GM21717 (cell line): ENCODE results near the gene CARD11.
"Not testable (repeated sequence)": the region's sequence is repeated elsewhere in the genome, so short reads cannot be mapped to it uniquely, and the experiment has no call there.

Experiments
- ATAC-seq: cut with Tn5 transposase; IDR thresholded peaks from one replicate; pipeline ENCODE4 v1.9.1; 2021; ENCODE audit warnings: mild to moderate bottlenecking, moderate library complexity; ENCODE audit not compliant: unreplicated experiment

Gene CARD11

GRCh38 chr7:2966466-2967078, 77.1 kb downstream of the CARD11 start:
- ATAC-seq: no peak

DNA sequence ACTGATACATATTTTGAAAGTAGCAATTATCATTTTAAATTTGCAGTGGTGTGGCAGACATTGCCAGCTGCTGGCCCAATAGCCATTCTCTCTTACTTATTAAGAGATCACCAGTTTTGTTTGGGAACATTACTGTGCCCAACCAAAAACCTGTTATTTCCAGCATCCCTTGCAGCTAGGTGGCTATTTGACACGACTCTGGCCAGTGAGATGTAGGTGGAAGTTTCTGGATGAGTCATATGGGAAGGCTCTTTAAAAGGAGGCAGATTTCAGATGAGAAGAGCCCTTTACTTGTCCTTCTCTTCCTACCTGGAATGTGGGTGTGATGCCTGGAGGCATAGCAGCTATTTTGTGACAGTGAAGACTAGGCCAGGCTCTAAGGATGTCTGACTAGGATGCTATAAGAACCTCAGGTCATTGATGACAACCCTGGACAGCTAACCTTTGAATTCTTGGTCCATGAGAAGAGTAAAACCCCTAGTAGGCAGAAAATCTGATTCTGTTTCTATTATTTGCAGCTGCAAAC, 77.9 kb downstream of the CARD11 start:
- no peak for ATAC-seq

GRCh38 chr7:2965301-2965700, 78.4 kb downstream of the CARD11 start:
- no peak for ATAC-seq

DNA sequence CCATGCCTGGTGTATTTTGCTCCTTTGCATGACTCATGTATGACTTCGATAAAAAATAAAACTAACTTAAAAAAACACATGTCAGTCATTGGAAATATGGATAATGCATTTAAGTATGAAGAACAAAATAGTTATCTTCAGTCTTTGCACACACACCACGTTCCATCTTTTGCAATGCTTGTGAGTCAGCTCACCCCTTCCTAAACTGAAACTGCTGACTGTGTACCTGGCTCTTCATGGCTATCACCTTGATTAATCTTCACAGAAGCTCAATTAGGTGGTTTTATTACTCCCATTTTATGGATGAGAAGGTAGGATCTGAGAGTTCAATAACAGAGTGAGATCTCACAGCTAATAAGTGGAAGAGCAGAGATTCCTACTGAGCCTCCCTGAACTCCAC, 79.5 kb downstream of the CARD11 start:
- no peak for ATAC-seq

- no peak for ATAC-seq
These were observed 80.8 kb downstream of the CARD11 start for GRCh38 chr7:2962865-2963264.

DNA sequence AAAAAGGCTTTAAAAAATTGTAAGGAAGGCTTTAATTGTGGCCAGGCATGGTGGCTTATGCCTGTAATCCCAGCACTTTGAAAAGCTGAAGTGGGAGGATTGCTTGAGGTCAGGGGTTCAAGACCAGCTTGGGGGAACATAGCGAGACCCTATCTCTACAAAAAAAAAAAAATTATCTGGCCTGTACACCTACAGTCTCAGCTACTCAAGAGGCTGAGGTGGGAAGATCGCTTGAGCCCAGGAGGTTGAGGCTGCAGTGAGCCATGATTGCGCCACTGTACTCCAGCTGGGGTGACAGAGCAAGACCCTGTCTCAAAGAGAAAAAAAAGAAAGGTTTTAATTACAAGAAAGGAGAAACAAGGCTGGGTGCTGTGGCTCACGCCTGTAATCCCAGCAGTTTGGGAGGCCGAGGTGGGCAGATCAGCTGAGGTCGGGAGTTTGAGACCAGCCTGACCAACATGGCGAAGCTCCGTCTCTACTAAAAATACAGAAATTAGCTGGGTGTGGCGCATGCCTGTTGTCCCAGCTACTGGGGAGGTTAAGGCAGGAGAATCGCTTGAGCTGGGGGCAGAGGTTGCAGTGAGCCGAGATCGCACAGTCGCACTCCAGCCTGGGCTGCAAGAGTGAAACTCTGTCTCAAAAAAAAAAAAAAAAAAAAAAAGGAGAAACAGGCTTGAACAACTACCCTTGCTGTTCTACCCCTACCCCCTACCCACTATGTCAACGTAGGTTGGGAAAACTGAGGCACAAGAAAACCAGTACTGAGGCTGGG, 83.7 kb downstream of the CARD11 start:
- no peak for ATAC-seq

DNA sequence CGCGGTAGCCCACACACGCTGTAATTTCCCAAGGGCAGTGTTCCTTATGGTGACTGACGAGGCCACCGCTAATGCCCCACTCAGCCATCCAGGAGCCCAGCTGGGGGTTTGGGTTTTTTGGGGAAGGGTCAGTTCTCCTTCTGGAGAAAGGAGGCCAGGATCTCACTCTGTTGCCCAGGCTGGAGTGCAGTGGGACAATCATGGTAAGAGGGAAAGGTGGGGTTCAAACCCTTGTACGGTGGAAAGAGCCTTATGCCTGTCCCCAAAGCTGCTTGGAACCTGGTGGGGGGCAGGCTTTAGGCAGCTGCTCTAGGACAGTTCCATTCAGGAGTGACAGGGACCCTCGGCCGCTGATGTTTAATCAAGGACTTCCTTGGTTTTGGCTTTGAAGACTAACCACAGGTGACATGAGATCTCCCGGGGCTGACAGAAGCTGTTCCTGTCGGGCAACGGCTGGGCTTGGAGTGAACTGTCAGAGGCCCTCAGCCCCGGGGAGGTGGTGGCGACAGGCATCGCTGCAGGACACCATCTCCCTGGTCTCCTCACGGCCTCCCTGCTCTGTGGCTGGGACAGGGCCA, 84.5 kb downstream of the CARD11 start:
- ATAC-seq: no peak

DNA sequence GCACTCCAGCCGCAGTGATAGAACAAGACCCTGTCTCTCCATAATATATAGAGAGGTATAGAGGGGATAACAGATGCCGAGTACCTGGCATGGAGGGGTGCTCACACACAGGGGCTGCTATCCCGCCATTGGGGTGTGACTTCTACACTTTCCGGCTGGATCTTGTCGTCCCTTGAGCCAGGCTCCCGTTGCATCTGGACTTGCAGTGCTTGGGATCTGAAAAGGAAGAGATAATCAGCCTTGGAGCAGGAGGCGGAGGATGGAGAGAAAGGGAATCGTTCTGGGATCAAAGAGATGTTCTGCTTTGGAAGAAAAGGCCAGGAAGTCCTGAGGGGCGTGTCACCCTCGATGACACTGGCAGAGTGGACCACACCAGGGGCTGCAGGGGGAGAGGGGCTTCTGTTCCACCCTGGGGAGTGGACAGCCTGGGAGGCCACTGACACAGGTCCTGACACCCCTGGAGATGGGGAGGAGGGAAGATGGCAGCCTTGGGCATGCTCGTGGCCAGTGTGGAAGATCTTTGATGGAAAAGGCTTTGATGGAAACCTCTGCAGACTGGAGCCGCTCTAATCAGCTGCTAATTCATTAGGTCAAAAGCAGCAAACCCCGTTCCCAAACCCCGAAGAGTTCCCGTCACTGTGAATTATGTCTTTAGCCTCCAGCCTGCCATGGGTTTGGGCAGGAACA, 85.1 kb downstream of the CARD11 start:
- no peak for ATAC-seq

DNA sequence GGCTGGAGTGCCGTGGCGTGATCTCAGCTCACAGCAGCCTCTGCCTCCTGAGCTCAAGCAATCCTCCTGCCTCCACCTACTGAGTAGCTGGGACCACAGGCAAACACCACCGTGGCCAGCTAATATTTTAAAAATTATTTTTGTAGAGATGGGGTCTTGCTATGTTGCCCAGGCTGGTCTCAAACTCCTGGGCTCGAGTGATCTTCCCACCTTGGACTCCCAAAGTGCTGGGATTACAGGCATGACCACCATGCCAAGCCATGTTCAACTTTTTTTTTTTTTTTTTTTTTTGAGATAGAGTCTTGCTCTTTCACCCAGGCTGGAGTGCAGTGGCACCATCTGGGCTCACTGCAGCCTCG, 86.3 kb downstream of the CARD11 start:
- not testable (repeated sequence) for ATAC-seq

- ATAC-seq: no peak
These were observed 86.9 kb downstream of the CARD11 start for GRCh38 chr7:2956526-2957368.

GRCh38 chr7:2956076-2956475, 87.6 kb downstream of the CARD11 start:
- no peak for ATAC-seq

DNA sequence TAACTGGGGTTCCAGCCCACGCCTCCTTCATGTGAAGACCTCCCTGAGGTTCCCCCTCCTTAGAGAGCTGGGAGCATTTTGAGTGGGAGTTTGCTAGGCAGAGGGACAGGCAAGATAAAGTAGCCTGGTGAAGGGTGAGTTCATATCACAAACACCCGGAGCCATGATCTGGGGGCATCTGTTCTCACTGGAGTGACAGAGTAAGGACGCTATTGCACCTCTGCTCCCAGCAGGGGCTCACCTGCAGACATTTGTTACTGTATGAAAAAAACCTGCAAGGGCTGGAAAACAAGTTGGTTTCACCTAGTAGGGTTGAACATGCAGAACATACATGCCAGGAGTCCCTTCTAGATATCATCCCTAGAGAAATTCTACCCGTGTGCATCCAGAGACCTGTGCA, 88.4 kb downstream of the CARD11 start:
- no peak for ATAC-seq

DNA sequence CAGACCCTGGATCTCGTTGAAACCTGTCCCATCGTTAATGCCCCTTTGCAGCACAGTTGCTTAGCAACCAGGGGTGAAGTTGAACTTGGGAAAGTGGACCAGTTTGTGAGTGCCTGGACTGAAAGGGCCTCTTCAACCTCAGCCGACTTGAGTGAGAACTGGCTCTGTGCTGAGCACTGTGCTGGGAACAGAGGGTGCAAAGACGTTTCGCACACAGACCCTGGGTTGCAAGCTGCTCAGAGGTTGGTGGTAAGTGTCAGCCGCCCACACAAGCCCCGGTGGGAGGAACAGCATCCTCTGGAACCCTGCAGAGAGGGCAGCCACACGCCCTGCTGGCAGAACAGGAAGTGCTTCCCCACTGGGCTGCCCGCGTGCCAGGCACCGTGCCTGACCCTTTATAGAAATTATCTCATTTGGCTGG, 89.2 kb downstream of the CARD11 start:
- ATAC-seq: no peak

GRCh38 chr7:2953588-2954407, 89.9 kb downstream of the CARD11 start:
- ATAC-seq: no peak

DNA sequence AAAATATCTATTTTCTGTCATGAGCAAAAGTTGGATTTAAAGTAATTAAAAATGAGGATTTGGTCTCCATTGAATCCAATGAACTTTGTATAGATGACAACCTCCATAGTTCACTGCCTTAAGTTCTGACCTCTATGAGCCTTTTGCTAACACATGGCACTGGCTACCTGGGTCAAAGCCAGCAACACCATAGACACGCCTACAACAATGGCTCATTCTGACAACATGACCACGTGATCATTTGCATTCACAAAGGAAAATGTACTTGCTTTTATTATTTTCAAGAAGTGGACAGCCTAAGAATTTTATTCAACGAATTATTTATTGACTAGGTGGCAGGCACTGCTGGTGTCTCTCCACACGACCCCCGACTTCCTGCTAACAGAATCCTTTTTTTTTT, 90.6 kb downstream of the CARD11 start:
- no peak for ATAC-seq

- no peak for ATAC-seq
These were observed 91.4 kb downstream of the CARD11 start for GRCh38 chr7:2952316-2952715.

GRCh38 chr7:2950578-2950977, 93.1 kb downstream of the CARD11 start:
- no peak for ATAC-seq

- ATAC-seq: no peak
These were observed 94.9 kb downstream of the CARD11 start for GRCh38 chr7:2948749-2949148.

DNA sequence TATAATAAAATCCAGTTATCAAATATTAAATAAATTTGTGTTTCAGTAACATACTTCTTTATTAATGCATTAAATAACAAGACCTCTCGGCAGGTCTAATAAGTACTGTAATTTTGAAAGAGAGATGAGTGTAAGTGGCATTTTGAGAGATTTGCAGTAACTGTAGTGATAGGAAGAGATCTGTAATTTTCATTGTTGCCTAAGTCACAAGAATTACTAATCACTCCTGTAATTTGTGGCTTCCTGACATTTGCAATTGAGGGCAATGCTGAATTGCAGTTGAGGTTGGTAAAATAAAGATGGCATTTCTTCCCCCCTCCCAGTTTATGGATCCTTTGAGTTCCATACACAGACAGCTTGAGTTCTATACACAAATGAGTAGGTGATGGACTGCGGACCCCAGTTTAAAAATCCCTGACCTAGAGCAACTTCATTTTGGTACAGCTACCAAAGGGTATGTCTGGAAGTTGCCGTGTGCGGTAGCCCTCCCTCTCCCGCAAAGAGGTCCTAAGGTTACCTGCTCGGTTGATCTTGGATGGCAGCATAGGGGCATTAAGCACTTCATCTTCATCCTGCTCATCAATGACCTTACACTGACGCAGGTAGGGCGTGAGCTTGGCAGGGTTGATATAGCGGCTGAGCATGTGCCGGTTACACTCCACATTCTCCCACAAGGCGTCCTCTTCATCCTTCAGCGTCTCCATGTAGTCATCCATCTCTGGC, 96.4 kb downstream of the CARD11 start:
- no peak for ATAC-seq
